Measurements from ENCODE around the gene UBE3D.
"Not testable (repeated sequence)": the region's sequence is repeated elsewhere in the genome, so short reads cannot be mapped to it uniquely, and the experiment has no call there.

Gene UBE3D

GRCh38 chr6:82890240-82890639 is 175.4 kb downstream of the UBE3D start:
- DNase-seq (ENCODE audit: low read depth), result no peak
- no peak overlapping the region for H3K4me3 ChIP-seq (ENCODE audit: low read depth, low read length)

- no peak overlapping the region for H3K4me3 ChIP-seq (ENCODE audit: low read depth, low read length)
- DNase-seq (ENCODE audit: low read depth), result no peak
These were observed 176.5 kb downstream of the UBE3D start for GRCh38 chr6:82889143-82889542.

GRCh38 chr6:82882363-82883023 is 183.1 kb downstream of the UBE3D start:
- DNase-seq (ENCODE audit: low read depth), result no peak
- no peak overlapping the region for H3K4me3 ChIP-seq (ENCODE audit: low read depth, low read length)

GRCh38 chr6:82881519-82881918 is 184.1 kb downstream of the UBE3D start:
- DNase-seq (ENCODE audit: low read depth), result no peak
- no peak overlapping the region for H3K4me3 ChIP-seq (ENCODE audit: low read depth, low read length)

- peak; percentile 28 for DNase-seq (ENCODE audit: low read depth)
- H3K4me3 ChIP-seq (ENCODE audit: low read depth, low read length), result no peak overlapping the region
These were observed 186.8 kb downstream of the UBE3D start for GRCh38 chr6:82878812-82879211.

GRCh38 chr6:82877213-82878195 is 188.1 kb downstream of the UBE3D start:
- peak; percentile 67 for DNase-seq (ENCODE audit: low read depth)

GRCh38 chr6:82875573-82876185 is 190.0 kb downstream of the UBE3D start:
- H3K4me3 ChIP-seq (ENCODE audit: low read depth, low read length), result no peak overlapping the region
- DNase-seq (ENCODE audit: low read depth), result peak; percentile 64

More at GRCh38 chr6:82877213-82878195, 188.1 kb downstream of the UBE3D start:
- H3K4me3 ChIP-seq (ENCODE audit: low read depth, low read length), result no peak overlapping the region

GRCh38 chr6:82874867-82875266 is 190.8 kb downstream of the UBE3D start:
- no peak for DNase-seq (ENCODE audit: low read depth)
- H3K4me3 ChIP-seq (ENCODE audit: low read depth, low read length), result no peak overlapping the region

GRCh38 chr6:82872185-82872584 is 193.5 kb downstream of the UBE3D start:
- H3K4me3 ChIP-seq (ENCODE audit: low read depth, low read length), result no peak overlapping the region
- no peak for DNase-seq (ENCODE audit: low read depth)

- DNase-seq (ENCODE audit: low read depth), result no peak
These were observed 195.0 kb downstream of the UBE3D start for GRCh38 chr6:82870582-82871172.

GRCh38 chr6:82869493-82869892 is 196.1 kb downstream of the UBE3D start:
- H3K4me3 ChIP-seq (ENCODE audit: low read depth, low read length), result no peak overlapping the region
- DNase-seq (ENCODE audit: low read depth), result no peak

More at GRCh38 chr6:82870582-82871172, 195.0 kb downstream of the UBE3D start:
- no peak overlapping the region for H3K4me3 ChIP-seq (ENCODE audit: low read depth, low read length)

GRCh38 chr6:82867946-82868345 is 197.7 kb downstream of the UBE3D start:
- no peak for DNase-seq (ENCODE audit: low read depth)
- H3K4me3 ChIP-seq (ENCODE audit: low read depth, low read length), result no peak overlapping the region

- no peak overlapping the region for H3K4me3 ChIP-seq (ENCODE audit: low read depth, low read length)
- no peak for DNase-seq (ENCODE audit: low read depth)
These were observed 199.2 kb downstream of the UBE3D start for GRCh38 chr6:82866446-82866845.

- H3K4me3 ChIP-seq (ENCODE audit: low read depth, low read length), result no peak overlapping the region
- DNase-seq (ENCODE audit: low read depth), result no peak
These were observed 200.2 kb downstream of the UBE3D start for GRCh38 chr6:82865461-82865860.

- no peak for DNase-seq (ENCODE audit: low read depth)
- H3K4me3 ChIP-seq (ENCODE audit: low read depth, low read length), result no peak overlapping the region
These were observed 201.9 kb downstream of the UBE3D start for GRCh38 chr6:82863781-82864180.

GRCh38 chr6:82862543-82862942 is 203.1 kb downstream of the UBE3D start:
- DNase-seq (ENCODE audit: low read depth), result peak; percentile 38
- no peak overlapping the region for H3K4me3 ChIP-seq (ENCODE audit: low read depth, low read length)

- no peak overlapping the region for H3K4me3 ChIP-seq (ENCODE audit: low read depth, low read length)
- DNase-seq (ENCODE audit: low read depth), result no peak
These were observed 204.5 kb downstream of the UBE3D start for GRCh38 chr6:82861121-82861520.

- DNase-seq (ENCODE audit: low read depth); H3K4me3 ChIP-seq (ENCODE audit: low read depth, low read length): not testable (repeated sequence)
These were observed 209.6 kb downstream of the UBE3D start for GRCh38 chr6:82856077-82856476.

- DNase-seq (ENCODE audit: low read depth); H3K4me3 ChIP-seq (ENCODE audit: low read depth, low read length): not testable (repeated sequence)
These were observed 212.7 kb downstream of the UBE3D start for GRCh38 chr6:82852904-82853303.
